SK-N-SH (cell line): ENCODE measurements around the gene SEC23IP. TPM values are rescaled to one million over a fixed set of nuclear protein-coding genes. Genes with fewer than 3 reads are reported as not detected.
"Not testable (repeated sequence)": the region's sequence is repeated elsewhere in the genome, so short reads cannot be mapped to it uniquely, and the experiment has no call there.

ENCODE experiments used
- CTCF ChIA-PET: fragments of 300-600, 350-600 bp; formaldehyde crosslinking; extraction: SDS; loops from one replicate; lab custom pipeline; 2021; lab: Yijun Ruan, JAX
- POLR2A ChIA-PET: fragments of 350-600 bp; sonication (Branson Sonifier 250); formaldehyde crosslinking; extraction: SDS; loops from one replicate; lab custom pipeline; 2020; ENCODE audit warnings: antibody characterized with exemption, inconsistent platforms; lab: Yijun Ruan, JAX
- DNase-seq: peaks from one replicate; pipeline ENCODE4 v3.0.0; 2012
- H2AFZ ChIP-seq: fragments of 200-600 bp; sonication (generic); 2 replicates; pipeline ENCODE4 v1.8.1; 2016; ENCODE audit warnings: antibody characterized with exemption, mild to moderate bottlenecking, low read depth
- H3F3A ChIP-seq: fragments of 200-600 bp; sonication (generic); replicated peaks from 2 replicates; pipeline ENCODE3; 2016; ENCODE audit warnings: antibody characterized with exemption, mild to moderate bottlenecking; ENCODE audit not compliant: insufficient read depth
- H3K27ac ChIP-seq, 2 experiments: fragments of 200-500 bp in 1 of 2; fragments of 200-600 bp in 1 of 2; sonication (Bioruptor generic) in 1 of 2; sonication (generic), shearing (Covaris generic) in 1 of 2; 2 replicates each; pipeline versions ENCODE4 v1.5.1 to v1.6.1; 2014 to 2016; ENCODE audit warnings: low read depth in 2 of 2, inconsistent platforms in 1 of 2, low read length in 1 of 2, mild to moderate bottlenecking in 1 of 2, mixed read lengths in 1 of 2
- H3K27me3 ChIP-seq: fragments of 200-600 bp; sonication (generic), shearing (Covaris generic); 2 replicates; pipeline ENCODE4 v1.6.1; 2016; ENCODE audit warnings: mixed run types; ENCODE audit not compliant: insufficient read depth
- H3K36me3 ChIP-seq, 2 experiments: fragments of 200-500 bp in 1 of 2; fragments of 200-600 bp in 1 of 2; sonication (Bioruptor generic) in 1 of 2; sonication (generic) in 1 of 2; replicated peaks in 1 of 2; 2 replicates each; pipeline versions ENCODE3 to v1.5.1; 2014 to 2016; ENCODE audit warnings: low read length in 1 of 2, mild to moderate bottlenecking in 1 of 2; ENCODE audit not compliant: insufficient read depth in 2 of 2, control insufficient read depth in 1 of 2
- H3K4me1 ChIP-seq, 2 experiments: fragments of 200-500 bp in 1 of 2; fragments of 200-600 bp in 1 of 2; sonication (Bioruptor generic) in 1 of 2; sonication (generic), shearing (Covaris generic) in 1 of 2; 2 replicates each; pipeline versions ENCODE4 v1.5.1 to v1.6.1; 2014 to 2016; ENCODE audit warnings: low read depth in 1 of 2, low read length in 1 of 2, mixed run types in 1 of 2; ENCODE audit not compliant: insufficient read depth in 2 of 2, control insufficient read depth in 1 of 2
- H3K4me2 ChIP-seq: fragments of 200-600 bp; sonication (generic), shearing (Covaris generic); 2 replicates; pipeline ENCODE4 v1.6.1; 2017; ENCODE audit warnings: mixed run types
- H3K4me3 ChIP-seq, 2 experiments: fragments of 200-500 bp in 1 of 2; fragments of 200-600 bp in 1 of 2; sonication (Bioruptor generic) in 1 of 2; sonication (generic), shearing (Covaris generic) in 1 of 2; 2 replicates each; pipeline versions ENCODE4 v1.5.1 to v1.8.1; 2014 to 2016; ENCODE audit warnings: low read depth in 2 of 2, inconsistent platforms in 1 of 2, low read length in 1 of 2, mild to moderate bottlenecking in 1 of 2, mixed read lengths in 1 of 2, moderate library complexity in 1 of 2
- H3K79me2 ChIP-seq: fragments of 200-600 bp; sonication (generic); 2 replicates; pipeline ENCODE4 v1.8.1; 2017; ENCODE audit warnings: mild to moderate bottlenecking; ENCODE audit not compliant: insufficient read depth
- H3K9ac ChIP-seq: fragments of 200-600 bp; sonication (generic); 2 replicates; pipeline ENCODE4 v1.6.1; 2017; ENCODE audit warnings: mixed run types
- H3K9me2 ChIP-seq: fragments of 200-600 bp; sonication (generic); 2 replicates; pipeline ENCODE4 v1.6.1; 2017; ENCODE audit warnings: mixed run types
- H3K9me3 ChIP-seq: fragments of 200-600 bp; sonication (generic); 2 replicates; pipeline ENCODE4 v1.6.1; 2017; ENCODE audit warnings: mixed run types, mild to moderate bottlenecking, moderate library complexity
- H4K20me1 ChIP-seq: fragments of 200-600 bp; sonication (generic); 2 replicates; pipeline ENCODE4 v1.6.1; 2017; ENCODE audit warnings: mild to moderate bottlenecking, mixed run types; ENCODE audit not compliant: insufficient read depth
- ELF1 ChIP-seq: IDR thresholded peaks from 2 replicates; pipeline ENCODE4 v1.4.0; 2012
- EP300 ChIP-seq, 2 experiments: IDR thresholded peaks; 2 replicates each; pipeline versions ENCODE4 v1.4.0 to v1.6.1; 2012; ENCODE audit warnings: borderline replicate concordance in 1 of 2, low read depth in 1 of 2, low read length in 1 of 2
- FOSL2 ChIP-seq: IDR thresholded peaks from 2 replicates; pipeline ENCODE4 v1.4.0; 2012; ENCODE audit warnings: low read depth, mild to moderate bottlenecking, moderate library complexity, borderline replicate concordance
- FOXJ3 ChIP-seq: sonication (generic); formaldehyde crosslinking; IDR thresholded peaks from 2 replicates; pipeline ENCODE4 v1.5.1; 2020; ENCODE audit warnings: mild to moderate bottlenecking, missing genetic modification reagents
- GABPA ChIP-seq: IDR thresholded peaks from 2 replicates; pipeline ENCODE4 v1.4.0; 2012; ENCODE audit warnings: low read depth, mild to moderate bottlenecking
- IRF3 ChIP-seq: fragments of 150-350 bp; IDR thresholded peaks from 2 replicates; pipeline ENCODE4 v1.6.1; 2016; ENCODE audit warnings: mild to moderate bottlenecking, low read depth, low read length
- JUND ChIP-seq: IDR thresholded peaks from 2 replicates; pipeline ENCODE4 v1.4.0; 2012
- NRF1 ChIP-seq: IDR thresholded peaks from 2 replicates; pipeline ENCODE4 v1.6.1; 2012; ENCODE audit warnings: low read depth, mild to moderate bottlenecking, low read length
- POLR2AphosphoS5 ChIP-seq: IDR thresholded peaks from 2 replicates; pipeline ENCODE4 v1.6.1; 2012; ENCODE audit warnings: low read depth, low read length
- RCOR1 ChIP-seq: fragments of 150-350 bp; IDR thresholded peaks from 2 replicates; pipeline ENCODE4 v1.6.1; 2017; ENCODE audit warnings: antibody characterized with exemption, low read length
- REST ChIP-seq: IDR thresholded peaks from 2 replicates; pipeline ENCODE4 v1.6.1; 2012; ENCODE audit warnings: mild to moderate bottlenecking, low read depth, low read length, moderate library complexity
- RXRA ChIP-seq: IDR thresholded peaks from 2 replicates; pipeline ENCODE4 v1.4.0; 2012; ENCODE audit warnings: low read depth, mild to moderate bottlenecking, borderline replicate concordance
- SIN3A ChIP-seq: IDR thresholded peaks from 2 replicates; pipeline ENCODE4 v1.6.1; 2012; ENCODE audit warnings: low read depth, mild to moderate bottlenecking, low read length, moderate library complexity, borderline replicate concordance
- TCF12 ChIP-seq: IDR thresholded peaks from 2 replicates; pipeline ENCODE4 v1.4.0; 2012
- YY1 ChIP-seq: IDR thresholded peaks from 2 replicates; pipeline ENCODE4 v1.4.0; 2012; ENCODE audit warnings: low read depth, mild to moderate bottlenecking
- WGBS: methylation state at CpG from one replicate; pipeline ENCODE4 v1.1.6; 2017; ENCODE audit warnings: low lambda C conversion rate; 5-methylcytosine and 5-hydroxymethylcytosine counted together
- polyA plus RNA-seq, 3 experiments: library from polyadenylated mRNA; depleted of rRNA; stranded (reverse); fragments of >200 nt; gene quantifications; 2 replicates each; pipeline ENCODE4 v1.2.3, GENCODE V29; 2012

Gene SEC23IP
- polyA plus RNA-seq, 1 of the 3 experiments (the other 2 are of a cell fraction), result 23.8 TPM

- H3K27ac ChIP-seq, result no peak overlapping the region
- no peak for TF ChIP-seq TCF12
- TF ChIP-seq REST, result no peak
- TF ChIP-seq YY1, result no peak
- TF ChIP-seq IRF3, result no peak
- no peak for TF ChIP-seq NRF1
- no peak for TF ChIP-seq RCOR1
- no peak for TF ChIP-seq EP300 (IDR thresholded peaks at IDR 0.05; ENCODE audit: borderline replicate concordance in 1 of 2, low read depth in 1 of 2, low read length in 1 of 2)
- TF ChIP-seq JUND, result no peak
- TF ChIP-seq FOXJ3 (CRISPR knock-in tag), result no peak
- no peak for TF ChIP-seq FOSL2
- TF ChIP-seq ELF1, result no peak
- no peak for TF ChIP-seq POLR2AphosphoS5
- no peak for TF ChIP-seq RXRA
- no peak for TF ChIP-seq SIN3A
- TF ChIP-seq GABPA, result no peak
- TF ChIP-seq, all 33 proteins: peak for 0
- Histone ChIP-seq H3K9me2 (no peaks in the 10 kb centered on the region), H3K4me1 (peaks cover 4 to 5% of the 10 kb centered on the region in 2 experiments; a peak in 2 of 4 replicates), H3K79me2 (peaks cover 99% of the 10 kb centered on the region), H3K4me2 (no peak overlapping the region), H3K4me3 (no peak overlapping the region), H3K27me3 (no peaks in the 10 kb centered on the region), H3K9ac (no peak overlapping the region), H4K20me1 (peaks cover 66% of the 10 kb centered on the region), H3K9me3 (no peaks in the 10 kb centered on the region; the same call in 1 of the 2 replicates), H2AFZ (no peak overlapping the region), H3K36me3 (peaks cover 0 to 11% of the 10 kb centered on the region in 2 experiments), H3F3A (peaks cover 4% of the 10 kb centered on the region)
- WGBS, result 92% methylated on average over 7 of the region's 7 CpGs
- ChIA-PET CTCF (interaction anchor here (0.9 to 1.6 kb wide), 3 partner anchors 8 to 180 kb away, joined by 4 to 11 read pairs (median 6); no protein-coding TSS in a partner anchor), POLR2A (interaction anchor here (0.9 kb wide), 1 partner anchor 18 kb away, joined by 3 read pairs; no protein-coding TSS in a partner anchor)
- no peak for DNase-seq
Observed at GRCh38 chr10:119867317-119867716, 25.2 kb upstream of the SEC23IP start.

- H3F3A ChIP-seq, DNase-seq, POLR2A ChIA-PET, H3K36me3 ChIP-seq, H3K4me3 ChIP-seq, H2AFZ ChIP-seq, H3K4me2 ChIP-seq, H3K9me2 ChIP-seq, H3K27ac ChIP-seq, H3K9me3 ChIP-seq, H3K9ac ChIP-seq, H3K27me3 ChIP-seq: not testable (repeated sequence)
- CTCF ChIA-PET, result interaction anchor here (1.3 to 7.5 kb wide), 2 partner anchors 9 to 119 kb away, joined by 3 to 68 read pairs; no protein-coding TSS in a partner anchor
- Histone ChIP-seq H3K79me2 (peaks cover 78% of the 10 kb centered on the region), H3K4me1 (peaks cover 5 to 11% of the 10 kb centered on the region in 2 experiments; a peak in 3 of 4 replicates), H4K20me1 (peaks cover 63% of the 10 kb centered on the region)
- WGBS, result 93% methylated on average over 4 of the region's 4 CpGs
Observed at GRCh38 chr10:119869398-119869797, 23.1 kb upstream of the SEC23IP start.
